ENCODE data around the gene SH3BP2.

The SH3BP2 gene

GRCh38 chr4:2804449-2804972 lies 11.6 kb downstream of the SH3BP2 start:
- DNase-seq, result no peak

GRCh38 chr4:2804973-2805501 lies 12.2 kb downstream of the SH3BP2 start:
- no peak for DNase-seq

DNA sequence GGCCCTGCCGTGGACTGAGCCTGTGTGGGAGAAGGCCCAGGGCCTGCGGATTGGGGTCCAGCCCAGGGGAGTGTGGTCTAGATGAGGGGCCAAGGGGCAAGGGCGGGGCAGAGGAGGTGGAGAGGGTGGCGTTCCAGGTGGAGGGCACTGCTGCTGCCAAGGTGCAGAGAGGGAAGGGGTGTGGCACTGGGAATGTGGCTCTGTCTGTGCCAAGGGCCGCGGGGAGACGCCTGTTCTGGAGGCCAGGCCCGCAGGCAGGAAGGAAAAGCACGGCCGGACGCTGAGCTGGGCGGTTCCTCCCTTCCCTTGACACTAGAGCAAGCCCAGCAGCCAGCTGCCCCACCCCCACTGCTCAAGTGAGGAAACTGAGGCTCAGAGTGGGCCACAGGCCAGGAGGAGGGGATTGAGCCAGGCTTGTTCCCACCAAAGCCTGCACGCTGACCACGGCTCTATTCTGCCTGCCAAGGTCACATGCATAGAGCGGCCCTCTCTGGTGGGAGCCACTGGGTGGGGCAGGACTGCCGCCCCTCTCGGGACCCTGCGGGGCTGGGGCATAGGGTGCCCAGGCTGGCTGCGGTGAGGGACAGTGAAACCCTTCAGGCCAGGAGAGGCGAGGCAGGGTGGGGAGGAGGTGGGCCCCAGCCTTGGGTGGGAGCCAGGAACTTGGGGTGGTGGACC lies 13.0 kb downstream of the SH3BP2 start:
- DNase-seq, result no peak

DNA sequence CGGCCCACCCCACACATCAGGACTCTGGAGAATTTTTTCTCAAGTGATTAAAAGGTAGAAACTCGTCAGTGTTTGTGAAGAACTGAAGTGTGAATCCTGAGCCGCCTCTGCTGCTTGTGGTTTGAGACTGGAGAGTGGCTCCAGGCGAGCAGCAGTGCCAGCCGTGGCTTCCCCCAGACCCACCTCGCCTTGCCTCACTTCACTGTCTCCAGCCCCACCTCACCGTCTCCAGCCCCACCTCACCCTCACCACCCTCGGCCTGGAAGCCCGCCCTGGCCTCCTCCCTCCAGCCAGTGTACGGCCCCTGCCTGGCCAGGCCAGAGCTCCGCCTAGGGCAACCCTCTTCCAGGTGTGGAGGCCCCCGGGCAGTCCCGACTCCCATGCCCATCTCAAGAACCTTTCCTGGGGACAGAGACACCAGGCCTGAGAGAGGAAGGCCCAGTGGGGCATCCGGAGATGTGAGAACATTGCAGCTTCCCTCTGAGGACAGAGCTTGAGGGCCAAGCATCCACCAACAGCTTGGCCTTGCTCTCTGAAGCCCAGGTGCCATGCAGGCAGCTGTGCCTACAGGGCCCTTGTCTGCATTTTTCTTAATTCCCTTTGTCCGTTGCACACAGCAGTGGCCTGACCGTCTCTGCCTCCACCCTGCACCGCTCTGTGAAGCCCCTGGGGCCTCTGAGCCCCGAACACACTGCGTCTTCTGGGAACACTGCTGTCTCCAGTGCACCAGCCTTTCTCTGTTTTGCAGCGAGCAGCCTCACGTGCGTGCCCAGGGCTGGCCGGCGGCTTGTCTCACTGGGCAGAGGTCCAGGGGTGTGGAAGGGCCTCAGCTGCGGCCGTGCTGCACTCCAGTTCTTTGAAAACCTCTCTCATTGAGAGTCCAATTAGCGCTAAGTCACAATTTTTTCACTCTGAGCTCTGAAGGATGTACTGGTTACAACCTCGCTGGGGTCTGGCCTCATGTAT lies 13.8 kb downstream of the SH3BP2 start:
- no peak for DNase-seq

GRCh38 chr4:2807571-2807970 lies 14.7 kb downstream of the SH3BP2 start:
- DNase-seq, result no peak

DNA sequence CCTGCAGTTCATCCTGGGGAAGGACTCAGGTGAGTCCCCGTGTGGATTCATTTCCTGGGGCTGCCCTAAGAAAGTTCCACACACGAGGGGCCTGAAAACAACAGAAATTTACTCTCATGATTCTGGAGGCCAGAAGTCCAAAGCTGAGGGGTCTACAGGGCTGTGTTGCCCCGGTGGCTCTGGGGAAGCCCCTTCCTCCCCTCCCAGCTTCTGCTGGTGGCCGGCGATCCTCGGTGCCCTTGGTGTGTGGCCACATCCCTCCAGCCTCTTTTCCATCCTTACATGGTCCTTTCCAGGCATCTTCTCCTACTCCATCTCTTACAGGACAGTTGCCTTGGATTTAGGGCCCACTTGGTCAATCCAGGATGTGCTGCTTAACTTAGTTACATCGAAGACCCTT lies 15.1 kb downstream of the SH3BP2 start:
- DNase-seq, result no peak

- no peak for DNase-seq
Measured at GRCh38 chr4:2809610-2810180, 16.8 kb downstream of the SH3BP2 start.

GRCh38 chr4:2810388-2810787 lies 17.5 kb downstream of the SH3BP2 start:
- DNase-seq, result no peak

DNA sequence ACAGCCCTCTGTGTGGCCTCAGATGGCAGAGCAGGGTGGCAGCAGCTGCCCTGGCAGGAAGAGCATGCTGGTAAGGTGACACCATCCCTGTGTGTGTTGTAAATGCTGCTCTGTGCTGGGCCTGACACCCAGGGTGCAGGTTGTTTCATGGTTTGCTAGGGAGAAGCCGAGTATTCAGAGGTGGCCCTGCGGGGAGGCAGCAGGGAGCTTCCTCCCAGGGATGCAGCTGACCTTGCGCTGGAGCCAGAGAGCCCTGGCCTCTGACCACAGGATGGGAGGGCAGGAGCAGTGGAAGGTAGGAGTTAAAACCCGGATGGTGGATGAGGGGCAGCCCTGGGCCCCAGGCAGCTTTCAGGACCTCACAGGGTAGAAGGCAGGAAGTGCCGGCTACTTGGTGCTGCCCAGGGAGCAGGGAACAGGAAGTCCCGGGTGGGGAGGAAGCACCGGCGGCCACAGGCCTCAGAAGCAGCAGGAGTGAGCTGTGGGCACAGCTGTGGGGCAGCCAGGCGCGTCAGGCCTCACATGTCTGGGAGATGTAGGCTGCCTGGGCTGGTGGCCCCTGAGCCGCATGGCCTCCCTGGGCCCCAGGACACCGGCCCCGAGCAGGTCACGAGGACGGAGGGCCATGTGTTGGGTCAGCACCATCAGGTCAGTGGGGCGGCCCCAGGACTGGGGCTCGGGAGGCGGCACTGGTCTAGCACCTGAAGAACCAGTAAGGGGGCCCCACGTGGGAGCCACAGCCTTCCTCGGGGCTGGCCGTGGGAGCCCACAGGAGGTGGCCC lies 19.1 kb downstream of the SH3BP2 start:
- DNase-seq, result peak in 1 of 2 donors; percentile 55

DNA sequence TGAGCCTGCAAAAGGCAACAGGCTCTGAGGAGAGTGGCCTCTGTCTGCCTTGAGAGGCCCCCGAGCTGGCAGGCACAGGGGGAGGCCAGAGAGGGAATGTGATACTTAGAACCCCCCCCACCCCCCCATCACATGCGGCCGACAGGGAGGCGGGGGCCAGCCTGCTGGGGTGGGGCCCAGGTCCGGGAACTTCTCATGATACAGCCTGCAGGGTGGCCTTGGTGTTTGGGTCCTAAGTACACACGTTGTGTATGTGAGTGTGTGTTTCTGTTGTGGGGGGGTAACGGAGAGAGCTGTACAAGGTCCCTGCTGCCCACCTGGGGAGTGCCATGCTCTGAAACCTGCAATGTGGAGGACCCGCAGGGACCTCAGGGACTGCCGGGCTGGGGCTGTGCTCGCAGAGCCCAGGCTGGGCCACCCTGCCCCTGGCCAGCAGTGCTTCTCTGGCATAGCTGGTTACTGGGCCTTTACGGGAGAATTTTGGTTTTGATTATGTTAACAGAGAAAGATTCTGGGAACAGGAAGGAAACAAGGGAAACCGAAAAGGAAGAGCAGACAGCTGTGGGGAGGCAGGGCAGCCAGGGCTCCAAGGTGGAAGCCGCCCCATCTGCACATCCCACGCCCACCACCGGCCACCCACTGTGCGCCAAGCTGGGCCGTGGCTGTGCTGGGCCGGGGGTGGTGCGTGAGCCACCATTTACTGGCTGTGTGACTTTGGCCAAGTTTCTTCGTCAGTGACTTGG lies 19.9 kb downstream of the SH3BP2 start:
- DNase-seq, result no peak

DNA sequence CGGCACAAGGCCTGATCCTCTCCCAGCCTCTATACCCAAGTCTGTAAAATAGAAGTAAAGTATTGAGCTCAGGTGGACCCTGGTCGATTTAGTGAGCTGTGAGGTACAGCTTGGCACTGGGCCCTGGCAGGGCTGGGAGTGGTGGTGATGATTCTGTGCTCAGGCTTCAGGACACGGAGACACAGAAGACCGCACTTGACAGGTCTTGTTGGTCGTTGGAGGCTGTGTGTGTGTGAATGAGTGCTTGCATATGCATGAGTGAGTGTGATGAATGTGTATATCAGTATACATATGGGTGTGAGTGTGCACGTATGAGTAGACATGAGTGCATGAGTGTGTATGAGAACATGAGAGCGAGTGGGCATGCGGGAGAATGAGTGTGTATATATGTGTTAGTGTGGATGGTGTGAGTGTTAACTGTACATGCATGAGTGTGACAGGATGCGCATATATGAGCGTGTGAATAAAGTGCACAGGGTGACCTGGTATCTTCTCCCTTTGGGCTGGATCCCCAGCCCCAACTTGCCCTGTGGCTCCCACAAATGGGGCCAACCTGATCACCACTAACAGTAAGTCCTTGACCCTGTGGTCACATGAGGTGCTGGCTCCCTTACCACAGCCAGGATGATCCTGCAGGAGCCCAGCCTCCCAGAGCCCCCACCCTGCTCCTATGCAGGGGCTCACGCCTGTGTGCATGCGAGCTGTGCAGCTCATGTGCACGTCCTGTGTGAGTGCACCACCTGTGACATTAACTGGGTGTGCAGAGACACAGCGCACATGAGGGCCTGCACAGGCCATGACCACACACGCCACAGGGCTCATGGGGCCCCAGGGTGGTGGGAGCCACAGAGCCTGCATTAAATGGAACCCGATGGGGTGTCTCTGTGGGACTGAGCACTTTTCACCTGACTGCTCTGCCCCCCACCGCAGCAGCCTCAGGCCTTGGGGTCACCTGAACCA lies 20.8 kb downstream of the SH3BP2 start:
- no peak for DNase-seq

DNA sequence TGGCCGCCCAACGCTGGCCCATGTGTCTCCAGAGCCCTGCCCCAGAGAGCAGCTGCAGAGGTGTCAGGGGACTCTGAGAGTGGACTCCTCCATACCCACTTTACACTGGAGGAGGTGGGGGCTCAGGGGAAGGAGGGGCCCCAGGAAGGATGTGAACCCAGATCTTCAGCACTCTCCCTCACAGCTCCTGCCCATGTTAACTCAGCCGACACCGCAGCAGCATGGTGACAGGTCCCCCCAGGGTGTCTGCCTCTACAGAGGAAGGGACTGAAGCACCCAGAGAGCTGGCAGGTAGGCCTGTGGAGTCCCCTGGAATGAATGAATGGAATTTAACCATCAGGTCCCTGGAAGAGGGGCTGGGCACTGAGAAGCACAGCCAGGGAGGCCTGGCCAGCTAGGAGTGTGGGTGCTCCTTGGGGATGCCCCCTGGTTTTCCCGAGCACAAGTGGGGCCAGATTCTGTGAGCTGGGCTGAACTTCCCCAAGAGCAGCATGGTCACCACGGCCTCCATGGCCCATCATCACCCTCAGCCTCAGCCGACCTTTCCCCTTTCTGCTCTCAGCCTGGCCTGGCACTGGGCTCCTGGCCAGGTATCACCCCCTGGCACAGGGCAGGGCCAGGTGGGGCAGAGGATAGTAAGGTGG lies 21.9 kb downstream of the SH3BP2 start:
- DNase-seq, result no peak

- DNase-seq, result no peak
Measured at GRCh38 chr4:2816401-2816954, 23.6 kb downstream of the SH3BP2 start.

DNA sequence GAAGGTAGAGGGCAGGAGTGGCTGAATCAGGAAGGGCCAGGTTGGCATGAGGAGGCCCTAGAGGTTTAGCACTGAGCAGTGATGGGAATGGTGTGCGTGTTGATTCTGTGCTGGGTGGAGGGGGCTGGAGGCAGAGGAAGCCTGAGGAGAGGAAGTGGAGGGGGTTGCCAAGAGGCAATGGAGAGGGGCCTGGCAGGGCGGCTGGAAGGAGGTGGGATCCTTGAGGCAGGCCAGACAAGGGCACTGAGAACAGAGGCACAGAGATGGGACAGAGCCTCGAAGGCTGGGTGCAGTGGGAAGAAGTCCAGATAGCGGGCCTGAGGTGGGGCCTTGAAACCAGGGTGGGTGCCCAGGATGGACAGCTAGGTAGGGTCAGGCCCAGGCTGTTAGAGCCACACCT lies 24.3 kb downstream of the SH3BP2 start:
- DNase-seq, result no peak

- DNase-seq, result no peak
Measured at GRCh38 chr4:2817701-2818350, 24.9 kb downstream of the SH3BP2 start.

DNA sequence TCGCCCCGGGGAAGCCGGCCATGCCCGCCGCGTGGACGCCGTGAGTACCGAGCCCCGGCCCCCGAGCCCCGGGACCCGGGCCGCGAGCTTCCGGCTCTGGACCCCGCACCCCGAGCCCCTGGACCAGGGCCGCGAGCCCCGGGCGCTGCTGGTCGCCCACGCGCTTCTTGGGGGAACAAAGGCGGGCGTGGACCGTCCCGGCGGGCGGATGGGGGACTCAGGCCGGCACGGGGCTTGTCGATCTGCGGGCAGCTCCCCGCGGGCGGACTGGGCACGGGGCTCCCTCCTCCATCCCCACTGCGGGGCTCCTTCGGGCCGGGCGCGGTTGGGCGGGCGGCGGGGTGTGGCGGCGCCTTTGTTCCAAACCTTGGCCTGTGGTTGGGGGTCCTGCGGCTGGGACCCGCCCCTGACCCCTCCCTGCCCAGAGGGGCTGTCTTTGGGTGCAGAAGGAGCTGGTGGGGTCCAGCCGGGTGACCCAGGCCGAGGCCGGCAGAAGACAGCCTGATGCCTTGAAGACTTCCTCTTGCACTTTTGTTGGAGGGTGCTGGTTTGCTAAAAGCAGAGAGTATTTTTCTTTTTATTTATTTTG lies 25.6 kb downstream of the SH3BP2 start:
- DNase-seq, result no peak

DNA sequence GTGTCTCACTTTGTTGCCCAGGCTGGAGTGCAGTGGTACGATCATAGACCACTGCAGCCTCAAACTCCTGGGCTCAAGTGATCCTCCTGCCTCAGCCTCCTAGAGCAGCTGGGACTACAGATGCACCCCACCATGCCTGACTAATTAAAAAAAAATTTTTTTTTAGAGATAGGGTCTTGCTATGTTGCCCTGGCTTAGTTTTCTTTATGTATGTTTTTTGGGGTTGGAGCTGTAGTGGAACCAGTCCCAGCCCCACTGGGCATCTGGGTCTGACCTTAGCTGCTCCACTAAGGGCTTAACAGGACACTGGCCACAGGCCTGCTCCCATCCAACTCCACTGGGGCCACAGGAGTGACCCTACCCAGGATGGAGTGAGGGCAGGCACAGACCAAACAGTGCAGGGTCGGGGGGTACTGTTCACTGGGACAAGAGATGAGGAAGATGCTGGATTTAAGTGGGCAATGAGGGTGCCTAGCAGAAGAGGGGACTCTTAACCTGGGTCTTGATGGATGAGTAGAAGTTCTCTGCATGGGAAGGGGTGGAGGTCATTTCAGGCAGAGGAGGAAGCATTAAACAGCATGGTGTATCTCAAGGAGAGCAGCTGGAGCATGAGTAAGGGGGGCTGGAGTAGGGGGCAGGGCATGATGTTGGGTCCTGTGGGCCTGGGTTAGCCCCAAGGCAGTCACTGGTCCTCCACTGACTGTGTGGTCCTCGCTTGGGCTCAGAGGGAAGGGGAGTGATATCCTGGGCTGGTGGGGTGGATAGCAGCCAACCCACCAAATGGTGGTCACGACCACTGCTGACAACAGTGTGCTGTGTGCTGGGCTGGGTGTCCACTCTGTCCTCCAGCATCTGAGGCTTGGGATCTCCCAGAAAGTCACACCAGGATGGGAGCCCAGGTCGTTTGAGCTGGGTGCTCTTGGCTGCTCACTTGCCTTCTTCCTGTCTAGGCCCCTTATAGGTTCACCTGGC lies 26.6 kb downstream of the SH3BP2 start:
- no peak for DNase-seq

All from stimulated activated CD4-positive, alpha-beta T cell treated with anti-CD3 and anti-CD28 coated beads, Interleukin-2, amount 100 ng/mL, for 48 hours (primary cell).